ENCODE data around the gene MYD88. TPM values are rescaled to one million over a fixed set of nuclear protein-coding genes. Genes with fewer than 3 reads are reported as not detected.
A peak's percentile ranks its signal among the peaks of the same experiment; 100 is the strongest.
"Not testable (repeated sequence)": the region's sequence is repeated elsewhere in the genome, so short reads cannot be mapped to it uniquely, and the experiment has no call there.

Gene MYD88
- polyA plus RNA-seq, 6 donors from 2014 or later: 82.4 to 136 (median 102) TPM

- Mint-ChIP-seq H3K9me3 (peaks cover 0 to 21% (median 16%) of the 10 kb centered on the region in 7 donors), H3K4me3 (peak overlapping the region in 3 of 8 donors; percentile 24 to 85 (median 66)), H3K4me1 (peaks cover 24 to 44% (median 27%) of the 10 kb centered on the region in 3 donors), H3K36me3 (no peaks in the 10 kb centered on the region), H3K27me3 (no peaks in the 10 kb centered on the region), H3K27ac (peak overlapping the region in 4 of 6 donors; percentile 34 to 92 (median 73))
- ATAC-seq (ENCODE audit: low read depth in 2 of 2): peak; percentile 70 to 76
- DNase-seq: no peak
Observed at GRCh38 chr3:38148311-38148882, 9.9 kb downstream of the MYD88 start.

- peak; percentile 47 to 50 for ATAC-seq (ENCODE audit: low read depth in 2 of 2)
- Mint-ChIP-seq H3K4me3 (peak overlapping the region in 7 of 8 donors; percentile 1 to 84 (median 64)), H3K4me1 (peaks cover 16 to 37% (median 26%) of the 10 kb centered on the region in 3 donors), H3K9me3 (peaks cover 0 to 21% (median 16%) of the 10 kb centered on the region in 7 donors), H3K36me3 (no peaks in the 10 kb centered on the region), H3K27ac (peak overlapping the region; percentile 51 to 97 (median 84)), H3K27me3 (no peaks in the 10 kb centered on the region)
- no peak for DNase-seq
Observed at GRCh38 chr3:38149708-38150107, 11.2 kb downstream of the MYD88 start.

- no peaks in the 10 kb centered on the region for H3K36me3 Mint-ChIP-seq
- no peaks in the 10 kb centered on the region for H3K27me3 Mint-ChIP-seq
- ATAC-seq (ENCODE audit: low read depth in 2 of 2) (no peak), DNase-seq (no peak)
- peaks cover 0 to 17% (median 11%) of the 10 kb centered on the region in 7 donors for H3K9me3 Mint-ChIP-seq
- H3K27ac Mint-ChIP-seq: peak overlapping the region in 4 of 6 donors; percentile 20 to 56 (median 36)
- peak overlapping the region in 2 of 8 donors; percentile 20 to 39 for H3K4me3 Mint-ChIP-seq
- peaks cover 16 to 43% (median 26%) of the 10 kb centered on the region in 3 donors for H3K4me1 Mint-ChIP-seq
Observed at GRCh38 chr3:38150780-38151528, 12.5 kb downstream of the MYD88 start.

GRCh38 chr3:38151667-38152265 is 13.3 kb downstream of the MYD88 start:
- H3K4me3 Mint-ChIP-seq: peak overlapping the region in 1 of 8 donors; percentile 20
- peak overlapping the region in 3 of 6 donors; percentile 24 to 82 (median 34) for H3K27ac Mint-ChIP-seq
- no peaks in the 10 kb centered on the region for H3K27me3 Mint-ChIP-seq
- peaks cover 0 to 11% (median 3%) of the 10 kb centered on the region in 7 donors for H3K9me3 Mint-ChIP-seq
- no peaks in the 10 kb centered on the region for H3K36me3 Mint-ChIP-seq
- ATAC-seq (ENCODE audit: low read depth in 2 of 2): peak; percentile 52 to 62
- peaks cover 16 to 43% (median 26%) of the 10 kb centered on the region in 3 donors for H3K4me1 Mint-ChIP-seq
- DNase-seq: no peak

GRCh38 chr3:38152609-38153008 is 14.1 kb downstream of the MYD88 start:
- H3K4me1 Mint-ChIP-seq: peaks cover 16 to 38% (median 27%) of the 10 kb centered on the region in 3 donors

GRCh38 chr3:38153221-38153620 is 14.8 kb downstream of the MYD88 start:
- ATAC-seq (ENCODE audit: low read depth in 2 of 2): no peak
- Mint-ChIP-seq H3K27me3 (no peaks in the 10 kb centered on the region), H3K36me3 (no peaks in the 10 kb centered on the region), H3K27ac (peak overlapping the region in 1 of 6 donors; percentile 24), H3K9me3 (peaks cover 0 to 2% (median 0%) of the 10 kb centered on the region in 7 donors), H3K4me3 (no peak overlapping the region), H3K4me1 (peaks cover 12 to 33% (median 26%) of the 10 kb centered on the region in 3 donors)
- DNase-seq: no peak

More at GRCh38 chr3:38152609-38153008, 14.1 kb downstream of the MYD88 start:
- H3K27me3 Mint-ChIP-seq: no peaks in the 10 kb centered on the region
- no peak for DNase-seq
- H3K36me3 Mint-ChIP-seq: no peaks in the 10 kb centered on the region
- H3K4me3 Mint-ChIP-seq: no peak overlapping the region
- no peak overlapping the region for H3K27ac Mint-ChIP-seq
- ATAC-seq (ENCODE audit: low read depth in 2 of 2): no peak
- peaks cover 0 to 7% (median under 1%) of the 10 kb centered on the region in 7 donors for H3K9me3 Mint-ChIP-seq

- H3K27me3 Mint-ChIP-seq: no peaks in the 10 kb centered on the region
- H3K4me3 Mint-ChIP-seq: no peak overlapping the region
- no peak for DNase-seq
- H3K4me1 Mint-ChIP-seq: peaks cover 12 to 33% (median 26%) of the 10 kb centered on the region in 3 donors
- no peak overlapping the region for H3K27ac Mint-ChIP-seq
- H3K36me3 Mint-ChIP-seq: no peaks in the 10 kb centered on the region
- no peak for ATAC-seq (ENCODE audit: low read depth in 2 of 2)
- peaks cover 0 to 2% (median 0%) of the 10 kb centered on the region in 7 donors for H3K9me3 Mint-ChIP-seq
Observed at GRCh38 chr3:38154033-38154494, 15.6 kb downstream of the MYD88 start.

- DNase-seq (no peak), ATAC-seq (ENCODE audit: low read depth in 2 of 2) (peak; percentile 40 to 50)
- H3K27me3 Mint-ChIP-seq: no peaks in the 10 kb centered on the region
- H3K36me3 Mint-ChIP-seq: no peaks in the 10 kb centered on the region
- peaks cover 0 to 2% (median 0%) of the 10 kb centered on the region in 7 donors for H3K9me3 Mint-ChIP-seq
- peaks cover 6 to 26% (median 20%) of the 10 kb centered on the region in 3 donors for H3K4me1 Mint-ChIP-seq
- no peak overlapping the region for H3K4me3 Mint-ChIP-seq
- H3K27ac Mint-ChIP-seq: peak overlapping the region in 2 of 6 donors; percentile 82 to 85
Observed at GRCh38 chr3:38154625-38155255, 16.3 kb downstream of the MYD88 start.

- DNase-seq (no peak), ATAC-seq (ENCODE audit: low read depth in 2 of 2) (no peak)
- H3K4me1 Mint-ChIP-seq: peaks cover 6 to 23% (median 18%) of the 10 kb centered on the region in 3 donors
- H3K36me3 Mint-ChIP-seq: no peaks in the 10 kb centered on the region
- peak overlapping the region in 1 of 8 donors; percentile 35 for H3K4me3 Mint-ChIP-seq
- H3K9me3 Mint-ChIP-seq: peaks cover 0 to 2% (median 0%) of the 10 kb centered on the region in 7 donors
- no peaks in the 10 kb centered on the region for H3K27me3 Mint-ChIP-seq
- peak overlapping the region in 3 of 6 donors; percentile 13 to 47 (median 15) for H3K27ac Mint-ChIP-seq
Observed at GRCh38 chr3:38155825-38156224, 17.4 kb downstream of the MYD88 start.

- peaks cover 0 to 15% (median 11%) of the 10 kb centered on the region in 3 donors for H3K4me1 Mint-ChIP-seq
- no peak overlapping the region for H3K4me3 Mint-ChIP-seq
- no peak for DNase-seq
- no peaks in the 10 kb centered on the region for H3K27me3 Mint-ChIP-seq
- no peaks in the 10 kb centered on the region for H3K36me3 Mint-ChIP-seq
- H3K27ac Mint-ChIP-seq: no peak overlapping the region
- no peak for ATAC-seq (ENCODE audit: low read depth in 2 of 2)
- no peaks in the 10 kb centered on the region for H3K9me3 Mint-ChIP-seq
Observed at GRCh38 chr3:38157117-38157516, 18.7 kb downstream of the MYD88 start.

GRCh38 chr3:38157595-38157994 is 19.1 kb downstream of the MYD88 start:
- H3K9me3 Mint-ChIP-seq: no peaks in the 10 kb centered on the region
- no peak for DNase-seq
- H3K36me3 Mint-ChIP-seq: no peaks in the 10 kb centered on the region
- no peaks in the 10 kb centered on the region for H3K27me3 Mint-ChIP-seq
- no peak overlapping the region for H3K27ac Mint-ChIP-seq
- no peak for ATAC-seq (ENCODE audit: low read depth in 2 of 2)
- peaks cover 0 to 15% (median 11%) of the 10 kb centered on the region in 3 donors for H3K4me1 Mint-ChIP-seq
- H3K4me3 Mint-ChIP-seq: no peak overlapping the region

- H3K27ac Mint-ChIP-seq: peak overlapping the region in 2 of 6 donors; percentile 39 to 81
Observed at GRCh38 chr3:38158472-38158871, 20.0 kb downstream of the MYD88 start.

GRCh38 chr3:38160704-38161103 is 22.2 kb downstream of the MYD88 start:
- not testable (repeated sequence) for ATAC-seq (ENCODE audit: low read depth in 2 of 2); H3K36me3 Mint-ChIP-seq
- H3K4me1 Mint-ChIP-seq: peaks cover 8 to 13% (median 11%) of the 10 kb centered on the region in 3 donors

More at GRCh38 chr3:38158472-38158871, 20.0 kb downstream of the MYD88 start:
- Mint-ChIP-seq H3K4me1 (peaks cover 0 to 15% (median 10%) of the 10 kb centered on the region in 3 donors), H3K36me3 (no peaks in the 10 kb centered on the region), H3K27me3 (no peaks in the 10 kb centered on the region), H3K9me3 (no peaks in the 10 kb centered on the region), H3K4me3 (peak overlapping the region in 1 of 8 donors; percentile 60)
- DNase-seq (no peak), ATAC-seq (ENCODE audit: low read depth in 2 of 2) (peak; percentile 41 to 48)

More at GRCh38 chr3:38160704-38161103, 22.2 kb downstream of the MYD88 start:
- not testable (repeated sequence) for H3K9me3 Mint-ChIP-seq, DNase-seq, H3K27me3 Mint-ChIP-seq, H3K27ac Mint-ChIP-seq, H3K4me3 Mint-ChIP-seq

Data from naive B cell (primary cell).